GM12873 (cell line): ENCODE data around the gene BTBD2.

Experiments used
- CTCF ChIP-seq: IDR thresholded peaks from 2 replicates; pipeline ENCODE4 v1.5.1; 2012; ENCODE audit warnings: low read depth, mild to moderate bottlenecking, moderate library complexity, low read length, control low read depth; ENCODE audit not compliant: insufficient read depth; ENCODE audit errors: missing control alignments

BTBD2 gene

GRCh38 chr19:1986357-1987162, 29.0 kb downstream of the BTBD2 start:
- no peak for TF ChIP-seq CTCF

- no peak for TF ChIP-seq CTCF
Observed at GRCh38 chr19:1985588-1986356, 29.7 kb downstream of the BTBD2 start.

- TF ChIP-seq CTCF = no peak
Observed at GRCh38 chr19:1984357-1984756, 31.2 kb downstream of the BTBD2 start.

- TF ChIP-seq CTCF = no peak
Observed at GRCh38 chr19:1981253-1981652, 34.3 kb downstream of the BTBD2 start.

GRCh38 chr19:1980809-1981181, 34.7 kb downstream of the BTBD2 start:
- no peak for TF ChIP-seq CTCF

- no peak for TF ChIP-seq CTCF
Observed at GRCh38 chr19:1980091-1980808, 35.3 kb downstream of the BTBD2 start.

- TF ChIP-seq CTCF = no peak
Observed at GRCh38 chr19:1979642-1980041, 35.9 kb downstream of the BTBD2 start.
